ENCODE data around the gene IQCH.
"Not testable (repeated sequence)": the region's sequence is repeated elsewhere in the genome, so short reads cannot be mapped to it uniquely, and the experiment has no call there.

IQCH gene

GRCh38 chr15:67230504-67230903, 24.1 kb upstream of the IQCH start:
- no peak overlapping the region for H3K27ac Mint-ChIP-seq

GRCh38 chr15:67232591-67232990, 22.0 kb upstream of the IQCH start:
- Mint-ChIP-seq H3K27ac (no peak overlapping the region), H3K36me3 (ENCODE audit: low read depth) (peaks cover 60% of the 10 kb centered on the region), H3K9me3 (no peaks in the 10 kb centered on the region)

More at GRCh38 chr15:67230504-67230903, 24.1 kb upstream of the IQCH start:
- DNase-seq (no peak), ATAC-seq (no peak)
- no peaks in the 10 kb centered on the region for H3K27me3 Mint-ChIP-seq
- no peak overlapping the region for H3K4me3 Mint-ChIP-seq
- peaks cover 64% of the 10 kb centered on the region for H3K36me3 Mint-ChIP-seq (ENCODE audit: low read depth)
- H3K4me1 Mint-ChIP-seq = peaks cover 9% of the 10 kb centered on the region
- H3K9me3 Mint-ChIP-seq = no peaks in the 10 kb centered on the region

GRCh38 chr15:67240235-67241131, 14.1 kb upstream of the IQCH start:
- DNase-seq (no peak), ATAC-seq (no peak)
- Mint-ChIP-seq H3K4me1 (peaks cover 51% of the 10 kb centered on the region), H3K27me3 (no peaks in the 10 kb centered on the region), H3K27ac (peak overlapping the region; percentile 64), H3K4me3 (peak overlapping the region; percentile 32), H3K9me3 (no peaks in the 10 kb centered on the region), H3K36me3 (ENCODE audit: low read depth) (peaks cover 29% of the 10 kb centered on the region)

More at GRCh38 chr15:67232591-67232990, 22.0 kb upstream of the IQCH start:
- ATAC-seq (no peak), DNase-seq (no peak)
- Mint-ChIP-seq H3K4me3 (no peak overlapping the region), H3K27me3 (no peaks in the 10 kb centered on the region), H3K4me1 (peaks cover 9% of the 10 kb centered on the region)

GRCh38 chr15:67241132-67241855, 13.3 kb upstream of the IQCH start:
- DNase-seq (no peak), ATAC-seq (peak; percentile 84)
- Mint-ChIP-seq H3K4me1 (peaks cover 54% of the 10 kb centered on the region), H3K9me3 (no peaks in the 10 kb centered on the region), H3K4me3 (peak overlapping the region; percentile 32), H3K27me3 (no peaks in the 10 kb centered on the region), H3K36me3 (ENCODE audit: low read depth) (peaks cover 28% of the 10 kb centered on the region), H3K27ac (peak overlapping the region; percentile 64)

DNA sequence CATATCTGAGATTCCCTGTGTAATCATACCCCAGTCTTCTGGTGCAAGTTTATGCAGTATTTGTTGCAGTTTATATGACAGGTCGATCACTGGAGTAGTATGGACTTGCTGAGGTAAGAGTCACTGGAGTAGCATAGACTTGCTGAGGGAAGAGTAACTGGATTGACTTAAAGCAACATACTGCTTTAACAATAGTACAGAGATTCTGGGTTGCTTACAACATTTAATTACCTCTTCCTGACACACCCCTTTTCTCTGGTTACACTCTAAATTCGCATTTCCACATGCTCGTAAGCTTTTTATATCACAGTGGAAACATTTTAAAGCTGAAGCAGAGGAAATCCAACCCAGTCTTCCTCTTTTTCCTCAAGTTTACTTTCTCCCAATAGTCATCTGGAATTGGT, 11.9 kb upstream of the IQCH start:
- DNase-seq (no peak), ATAC-seq (peak; percentile 67)
- no peak overlapping the region for H3K4me3 Mint-ChIP-seq
- no peak overlapping the region for H3K27ac Mint-ChIP-seq
- peaks cover 4% of the 10 kb centered on the region for H3K9me3 Mint-ChIP-seq
- H3K36me3 Mint-ChIP-seq (ENCODE audit: low read depth) = peaks cover 41% of the 10 kb centered on the region
- peaks cover 63% of the 10 kb centered on the region for H3K4me1 Mint-ChIP-seq
- H3K27me3 Mint-ChIP-seq = no peaks in the 10 kb centered on the region

DNA sequence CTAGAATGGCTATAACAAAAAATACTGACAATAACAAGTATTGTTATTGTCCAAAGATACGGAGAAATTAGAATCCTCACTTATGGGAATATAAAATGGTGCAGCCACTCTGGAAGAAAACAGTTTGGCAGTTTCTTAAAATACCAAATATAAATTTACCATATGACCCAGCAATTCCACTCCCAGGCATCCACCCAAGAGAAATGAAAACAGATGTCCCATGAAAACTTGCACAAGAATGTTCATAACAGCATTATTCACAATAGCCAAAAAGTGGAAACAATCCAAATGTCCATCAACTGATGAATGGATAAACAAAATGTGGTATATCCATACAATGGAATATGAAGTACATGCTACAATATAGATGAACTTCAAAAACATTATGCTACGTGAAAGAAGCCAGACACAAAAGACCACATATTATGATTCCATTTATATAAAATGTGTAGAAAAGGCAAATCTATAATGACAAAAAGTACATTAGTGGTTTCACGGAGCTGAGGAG, 9.6 kb upstream of the IQCH start:
- peaks cover 4% of the 10 kb centered on the region for H3K9me3 Mint-ChIP-seq
- H3K4me1 Mint-ChIP-seq = peaks cover 65% of the 10 kb centered on the region
- ATAC-seq (no peak), DNase-seq (no peak)
- peaks cover 47% of the 10 kb centered on the region for H3K36me3 Mint-ChIP-seq (ENCODE audit: low read depth)
- H3K4me3 Mint-ChIP-seq = no peak overlapping the region
- no peaks in the 10 kb centered on the region for H3K27me3 Mint-ChIP-seq
- H3K27ac Mint-ChIP-seq = no peak overlapping the region

GRCh38 chr15:67246606-67247005, 8.0 kb upstream of the IQCH start:
- H3K9me3 Mint-ChIP-seq, DNase-seq, H3K27ac Mint-ChIP-seq, ATAC-seq, H3K4me3 Mint-ChIP-seq, H3K27me3 Mint-ChIP-seq: not testable (repeated sequence)
- peaks cover 48% of the 10 kb centered on the region for H3K36me3 Mint-ChIP-seq (ENCODE audit: low read depth)
- peaks cover 54% of the 10 kb centered on the region for H3K4me1 Mint-ChIP-seq

GRCh38 chr15:67248011-67248505, 6.5 kb upstream of the IQCH start:
- Mint-ChIP-seq H3K36me3 (ENCODE audit: low read depth) (peaks cover 40% of the 10 kb centered on the region), H3K27me3 (no peaks in the 10 kb centered on the region), H3K4me1 (peaks cover 56% of the 10 kb centered on the region)

GRCh38 chr15:67249830-67250229, 4.8 kb upstream of the IQCH start:
- Mint-ChIP-seq H3K9me3 (peaks cover 4% of the 10 kb centered on the region), H3K4me3 (no peak overlapping the region), H3K27me3 (no peaks in the 10 kb centered on the region), H3K36me3 (ENCODE audit: low read depth) (peaks cover 36% of the 10 kb centered on the region), H3K27ac (no peak overlapping the region), H3K4me1 (peaks cover 57% of the 10 kb centered on the region)
- ATAC-seq (no peak), DNase-seq (no peak)

More at GRCh38 chr15:67248011-67248505, 6.5 kb upstream of the IQCH start:
- ATAC-seq (no peak), DNase-seq (no peak)
- Mint-ChIP-seq H3K9me3 (peaks cover 4% of the 10 kb centered on the region), H3K4me3 (no peak overlapping the region), H3K27ac (no peak overlapping the region)

GRCh38 chr15:67251318-67251717, 3.3 kb upstream of the IQCH start:
- Mint-ChIP-seq H3K27ac (no peak overlapping the region), H3K4me1 (peaks cover 59% of the 10 kb centered on the region), H3K27me3 (peaks cover 3% of the 10 kb centered on the region), H3K9me3 (peaks cover 4% of the 10 kb centered on the region), H3K36me3 (ENCODE audit: low read depth) (peaks cover 25% of the 10 kb centered on the region), H3K4me3 (no peak overlapping the region)
- no peak for ATAC-seq
- DNase-seq = no peak

- peaks cover 9% of the 10 kb centered on the region for H3K36me3 Mint-ChIP-seq (ENCODE audit: low read depth)
- DNase-seq (no peak), ATAC-seq (no peak)
- H3K27ac Mint-ChIP-seq = no peak overlapping the region
- H3K9me3 Mint-ChIP-seq = no peaks in the 10 kb centered on the region
- peak overlapping the region; percentile 96 for H3K4me3 Mint-ChIP-seq
- H3K4me1 Mint-ChIP-seq = peaks cover 46% of the 10 kb centered on the region
- H3K27me3 Mint-ChIP-seq = peaks cover 3% of the 10 kb centered on the region
These were observed 1.5 kb upstream of the IQCH start for GRCh38 chr15:67253101-67253500.

GRCh38 chr15:67253549-67254237, 893 bp upstream of the IQCH start:
- H3K4me1 Mint-ChIP-seq = peaks cover 41% of the 10 kb centered on the region
- peaks cover 8% of the 10 kb centered on the region for H3K36me3 Mint-ChIP-seq (ENCODE audit: low read depth)
- H3K9me3 Mint-ChIP-seq = no peaks in the 10 kb centered on the region
- H3K27ac Mint-ChIP-seq = peak overlapping the region; percentile 94
- DNase-seq (no peak), ATAC-seq (no peak)
- H3K27me3 Mint-ChIP-seq = peaks cover 3% of the 10 kb centered on the region
- H3K4me3 Mint-ChIP-seq = peak overlapping the region; percentile 96

GRCh38 chr15:67256051-67256450, 1.5 kb downstream of the IQCH start:
- Mint-ChIP-seq H3K9me3 (no peaks in the 10 kb centered on the region), H3K4me3 (peak overlapping the region; percentile 96), H3K27ac (peak overlapping the region; percentile 41), H3K36me3 (ENCODE audit: low read depth) (peaks cover 4% of the 10 kb centered on the region), H3K4me1 (peaks cover 35% of the 10 kb centered on the region), H3K27me3 (peaks cover 3% of the 10 kb centered on the region)
- DNase-seq (no peak), ATAC-seq (no peak)

DNA sequence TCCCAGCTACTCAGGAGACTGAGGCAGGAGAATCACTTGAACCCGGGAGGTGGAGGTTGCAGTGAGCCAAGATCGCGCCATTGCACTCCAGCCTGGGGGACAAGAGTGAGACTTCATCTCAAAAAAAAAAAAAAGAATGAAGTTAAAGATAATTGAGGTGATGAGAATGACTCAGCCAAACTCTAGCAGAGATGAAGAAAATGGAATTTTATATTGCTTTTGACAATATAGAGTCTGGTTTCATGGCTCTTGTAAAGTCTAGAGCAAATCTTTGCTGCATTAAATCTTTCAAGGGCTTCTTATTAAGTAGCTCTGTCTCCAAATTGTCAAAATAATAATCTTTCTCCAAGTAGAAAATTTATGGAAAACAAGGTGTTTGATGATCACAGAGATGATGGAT, 3.8 kb downstream of the IQCH start:
- not testable (repeated sequence) for H3K4me3 Mint-ChIP-seq; H3K27ac Mint-ChIP-seq; H3K36me3 Mint-ChIP-seq (ENCODE audit: low read depth); ATAC-seq; H3K27me3 Mint-ChIP-seq; DNase-seq; H3K9me3 Mint-ChIP-seq
- H3K4me1 Mint-ChIP-seq = peaks cover 14% of the 10 kb centered on the region
